IMR-90 (cell line): ENCODE data around the gene C14orf119. TPM values are rescaled to one million over a fixed set of nuclear protein-coding genes. Genes with fewer than 3 reads are reported as not detected.

Experiments used
- ATAC-seq: fragments of 200-7000 bp; cut with Tn5 transposase; 2 replicates; pipeline ENCODE4 v1.9.1; 2020; ENCODE audit warnings: low read depth, mild to moderate bottlenecking, moderate library complexity
- BruUV-seq: library from RNA; stranded (reverse); fragments of 400-500 nt; replicated peaks from 2 replicates; lab custom pipeline; 2021; lab: Mats Ljungman, UMichigan
- CTCF ChIA-PET: fragments of 300-600 bp; formaldehyde crosslinking; extraction: SDS; loops from one replicate; lab custom pipeline; 2021; ENCODE audit warnings: antibody characterized with exemption; lab: Yijun Ruan, JAX
- POLR2A ChIA-PET: fragments of 300-600 bp; sonication (Branson Sonifier 250); formaldehyde crosslinking; loops from one replicate; lab custom pipeline; 2022; ENCODE audit warnings: antibody characterized with exemption; ENCODE audit not compliant: unreplicated experiment; lab: Charles Lee
- DNase-seq: peaks from one replicate; pipeline ENCODE4 v3.0.0; 2013
- H2AFZ ChIP-seq: replicated peaks from 2 replicates; pipeline ENCODE3; 2013; ENCODE audit warnings: low read length, mild to moderate bottlenecking; ENCODE audit not compliant: poor library complexity
- H2AK5ac ChIP-seq: 2 replicates; pipeline ENCODE4 v1.6.1; 2013; ENCODE audit warnings: low read depth, low read length, inconsistent platforms
- H2AK9ac ChIP-seq: replicated peaks from 2 replicates; pipeline ENCODE3; 2013; ENCODE audit warnings: mild to moderate bottlenecking, low read depth, low read length, moderate library complexity; ENCODE audit not compliant: poor library complexity
- H2BK120ac ChIP-seq: 2 replicates; pipeline ENCODE4 v1.6.1; 2013; ENCODE audit warnings: low read depth, low read length, inconsistent platforms
- H2BK15ac ChIP-seq: 3 replicates; pipeline ENCODE4 v1.6.1; 2013; ENCODE audit warnings: low read depth, low read length, inconsistent platforms
- H2BK20ac ChIP-seq: 2 replicates; pipeline ENCODE4 v1.6.1; 2013; ENCODE audit warnings: low read depth, mild to moderate bottlenecking, inconsistent platforms, low read length, moderate library complexity
- H2BK5ac ChIP-seq: 2 replicates; pipeline ENCODE4 v1.6.1; 2013; ENCODE audit warnings: mild to moderate bottlenecking, low read depth, low read length, inconsistent platforms; ENCODE audit not compliant: poor library complexity, severe bottlenecking
- H3K14ac ChIP-seq: replicated peaks from 2 replicates; pipeline ENCODE4 v1.6.1; 2013; ENCODE audit warnings: low read depth, low read length, inconsistent platforms
- H3K18ac ChIP-seq: 2 replicates; pipeline ENCODE4 v1.6.1; 2013; ENCODE audit warnings: low read depth, low read length, control low read depth
- H3K23ac ChIP-seq: 2 replicates; pipeline ENCODE4 v1.6.1; 2013; ENCODE audit warnings: low read depth, low read length, inconsistent platforms
- H3K27ac ChIP-seq: 2 replicates; pipeline ENCODE4 v1.5.1; 2013; ENCODE audit warnings: mild to moderate bottlenecking, control low read depth, low read length; ENCODE audit not compliant: insufficient read depth
- H3K27me3 ChIP-seq: 2 replicates; pipeline ENCODE4 v1.6.1; 2013; ENCODE audit warnings: low read length; ENCODE audit not compliant: control insufficient read depth, insufficient read depth
- H3K36me3 ChIP-seq: 2 replicates; pipeline ENCODE4 v1.6.1; 2013; ENCODE audit warnings: low read length, mixed read lengths; ENCODE audit not compliant: control insufficient read depth, insufficient read depth
- H3K4ac ChIP-seq: 2 replicates; pipeline ENCODE4 v1.6.1; 2013; ENCODE audit warnings: low read depth, low read length, inconsistent platforms
- H3K4me1 ChIP-seq: 2 replicates; pipeline ENCODE4 v1.6.1; 2013; ENCODE audit warnings: low read length, mixed read lengths; ENCODE audit not compliant: control insufficient read depth, insufficient read depth
- H3K4me2 ChIP-seq: 2 replicates; pipeline ENCODE4 v1.6.1; 2013; ENCODE audit warnings: low read depth, mild to moderate bottlenecking, control low read depth, low read length, moderate library complexity
- H3K4me3 ChIP-seq: 2 replicates; pipeline ENCODE4 v1.5.1; 2013; ENCODE audit warnings: low read depth, mild to moderate bottlenecking, control low read depth, low read length, moderate library complexity; ENCODE audit not compliant: insufficient read depth
- H3K56ac ChIP-seq: 2 replicates; pipeline ENCODE4 v1.6.1; 2013; ENCODE audit warnings: low read length, inconsistent platforms; ENCODE audit not compliant: insufficient read depth; ENCODE audit errors: extremely low read depth
- H3K79me1 ChIP-seq, 2 experiments: 2 replicates each; pipeline ENCODE4 v1.6.1; 2013; ENCODE audit warnings: low read length in 2 of 2, inconsistent platforms in 1 of 2, low read depth in 1 of 2
- H3K9ac ChIP-seq: 2 replicates; pipeline ENCODE4 v1.6.1; 2013; ENCODE audit warnings: low read depth, low read length, control low read depth
- H3K9me1 ChIP-seq: 2 replicates; pipeline ENCODE4 v1.6.1; 2013; ENCODE audit warnings: low read length, inconsistent platforms; ENCODE audit not compliant: insufficient read depth
- H3K9me3 ChIP-seq: 2 replicates; pipeline ENCODE4 v1.6.1; 2013; ENCODE audit warnings: low read length; ENCODE audit not compliant: control insufficient read depth, insufficient read depth
- H4K20me1 ChIP-seq: 2 replicates; pipeline ENCODE4 v1.6.1; 2013; ENCODE audit warnings: low read length, inconsistent platforms; ENCODE audit not compliant: insufficient read depth
- H4K5ac ChIP-seq: 2 replicates; pipeline ENCODE4 v1.6.1; 2013; ENCODE audit warnings: mild to moderate bottlenecking, low read depth, low read length, control low read depth
- H4K8ac ChIP-seq, 2 experiments: 2 replicates each; pipeline ENCODE4 v1.6.1; 2013; ENCODE audit warnings: low read depth in 2 of 2, low read length in 2 of 2, control low read depth in 1 of 2, inconsistent platforms in 1 of 2
- H4K91ac ChIP-seq: 2 replicates; pipeline ENCODE4 v1.6.1; 2013; ENCODE audit warnings: low read depth, low read length, inconsistent platforms; ENCODE audit not compliant: insufficient read depth
- POLR2A ChIP-seq: IDR thresholded peaks from 2 replicates; pipeline ENCODE4 v1.6.1; 2012; ENCODE audit warnings: mild to moderate bottlenecking, low read depth, low read length
- WGBS, 2 experiments: methylation state at CpG; one replicate each; pipeline versions ENCODE4 v1.1.5 to v1.1.7; 2013; ENCODE audit warnings: missing lambda C conversion rate in 2 of 2; ENCODE audit not compliant: insufficient read length in 1 of 2; ENCODE audit errors: extremely low coverage in 2 of 2; 5-methylcytosine and 5-hydroxymethylcytosine counted together
- dilution Hi-C: fragments of 300-500 bp; cut with HindIII; formaldehyde crosslinking; loops from one replicate; pipeline ENCODE4 v1.14.3; 2018; ENCODE audit warnings: low sequenced_read_pairs; ENCODE audit not compliant: unreplicated experiment
- in situ Hi-C: fragments of 300-500 bp; cut with MboI; formaldehyde crosslinking; loops from 3 replicates; pipeline ENCODE4 v1.14.3; 2019; ENCODE audit warnings: low sequenced_read_pairs, inconsistent platforms, mixed read lengths
- intact Hi-C: fragments of 100-400 bp; cut with micrococcal nuclease; formaldehyde crosslinking; loops from 2 replicates; pipeline ENCODE4 v1.10.0; 2022
- polyA plus RNA-seq, 3 experiments: library from polyadenylated mRNA; depleted of rRNA; stranded (reverse); fragments of >200 nt; gene quantifications; 2 replicates each; pipeline ENCODE4 v1.2.3, GENCODE V29; 2012; ENCODE audit warnings: low replicate concordance in 1 of 3
- total RNA-seq: library from RNA; depleted of rRNA; stranded (reverse); fragments of >200 nt; gene quantifications from 2 replicates; pipeline ENCODE4 v1.2.3, GENCODE V29; 2012

C14orf119 gene
- total and polyA plus RNA-seq, 2 of the 4 experiments (the other 2 are of a cell fraction) = 74.0 to 83.7 TPM

DNA sequence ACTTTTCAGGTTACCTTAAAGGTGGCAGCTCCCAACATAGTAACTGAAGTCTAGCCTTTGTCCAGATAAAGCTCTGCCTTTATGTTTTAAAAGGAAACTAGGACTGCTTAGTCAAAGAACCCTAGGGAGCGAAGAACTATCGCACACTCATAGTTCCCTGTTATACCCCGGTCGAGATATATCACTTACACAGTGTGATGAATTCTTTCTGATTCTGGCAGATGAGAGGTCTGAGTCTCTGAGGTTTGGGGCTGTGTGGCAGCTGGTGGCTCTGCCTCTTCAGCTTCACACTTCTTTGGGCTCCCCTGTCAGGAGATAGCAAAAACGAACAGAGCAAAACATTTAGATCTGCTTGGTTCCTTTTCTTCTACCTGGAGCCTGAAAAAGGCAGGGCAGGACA, 17.3 kb upstream of the C14orf119 start:
- Histone ChIP-seq H3K4ac (peak overlapping the region; percentile 93), H2AK9ac (peak overlapping the region; percentile 75), H4K5ac (peak overlapping the region; percentile 36), H3K79me1 (peaks cover 21 to 49% of the 10 kb centered on the region in 2 experiments), H3K18ac (peak overlapping the region; percentile 77), H3K27me3 (no peaks in the 10 kb centered on the region), H3K27ac (peak overlapping the region; percentile 90), H3K4me3 (no peak overlapping the region), H3K56ac (peak overlapping the region; percentile 85), H2BK5ac (peak overlapping the region; percentile 93), H3K23ac (peak overlapping the region; percentile 83), H2BK15ac (peak overlapping the region; percentile 98), H3K9me3 (no peaks in the 10 kb centered on the region), H2AFZ (no peak overlapping the region), H3K36me3 (peaks cover 44% of the 10 kb centered on the region), H3K9ac (peak overlapping the region; percentile 71), H3K4me2 (no peak overlapping the region), H4K91ac (peak overlapping the region; percentile 96), H4K8ac (peak overlapping the region; percentile 37 to 77), H3K14ac (peak overlapping the region; percentile 82), H3K4me1 (peaks cover 14% of the 10 kb centered on the region), H3K9me1 (peaks cover 6% of the 10 kb centered on the region), H2AK5ac (peak overlapping the region; percentile 95), H4K20me1 (no peaks in the 10 kb centered on the region), H2BK120ac (peak overlapping the region; percentile 90), H2BK20ac (peak overlapping the region; percentile 76)
- DNase-seq (no peak), ATAC-seq (no peak)
- in situ Hi-C loops (loop anchor here (25.0 kb wide), 1 partner anchor 1059 kb away; the partner anchor contains the start of genes EMC9, FITM1, PSME1 and PSME2), intact Hi-C loops (loop anchor here (1.0 to 5.0 kb wide), 3 partner anchors 17 to 109 kb away; partner anchors contain the start of genes ACIN1 and C14orf119), dilution Hi-C loops (no loop called here)
- CTCF ChIA-PET = interaction anchor here (1.0 to 2.9 kb wide), 11 partner anchors 9 to 143 kb away, joined by 3 to 21 read pairs (median 6); partner anchors contain the start of genes ACIN1 and C14orf119
- no peak for TF ChIP-seq POLR2A
- POLR2A ChIA-PET = interaction anchor here (2.1 kb wide), 1 partner anchor 17 kb away, joined by 9 read pairs; the partner anchor contains the start of genes ACIN1 and C14orf119
- BruUV-seq = no TSS peak
- no CpG with 5 or more reads among the region's 5 CpGs for WGBS, 2 experiments
